Breast epithelium (tissue), 3 donors: ENCODE measurements around the gene CDH13.

Source experiments
- POLR2A ChIP-seq: fragments of 450-650 bp; IDR thresholded peaks from one replicate; pipeline ENCODE4 v1.6.1; 2016; ENCODE audit warnings: antibody characterized with exemption, mild to moderate bottlenecking, moderate library complexity
- POLR2AphosphoS5 ChIP-seq, 3 donors: sonication (generic); formaldehyde crosslinking; IDR thresholded peaks; one replicate each; pipeline ENCODE4 v1.6.1; 2017; ENCODE audit warnings: antibody characterized with exemption in 3 of 3
- TF ChIP-seq, protein P1 (sequence below), 3 donors: fragments of 450-650 bp; IDR thresholded peaks; one replicate each; pipeline ENCODE4 v1.5.1; 2016 to 2017; ENCODE audit warnings: antibody characterized with exemption in 3 of 3, mild to moderate bottlenecking in 3 of 3, moderate library complexity in 3 of 3

GRCh38 chr16:82761236-82761635, 134.5 kb downstream of the CDH13 start:
- TF ChIP-seq, protein P1, sequence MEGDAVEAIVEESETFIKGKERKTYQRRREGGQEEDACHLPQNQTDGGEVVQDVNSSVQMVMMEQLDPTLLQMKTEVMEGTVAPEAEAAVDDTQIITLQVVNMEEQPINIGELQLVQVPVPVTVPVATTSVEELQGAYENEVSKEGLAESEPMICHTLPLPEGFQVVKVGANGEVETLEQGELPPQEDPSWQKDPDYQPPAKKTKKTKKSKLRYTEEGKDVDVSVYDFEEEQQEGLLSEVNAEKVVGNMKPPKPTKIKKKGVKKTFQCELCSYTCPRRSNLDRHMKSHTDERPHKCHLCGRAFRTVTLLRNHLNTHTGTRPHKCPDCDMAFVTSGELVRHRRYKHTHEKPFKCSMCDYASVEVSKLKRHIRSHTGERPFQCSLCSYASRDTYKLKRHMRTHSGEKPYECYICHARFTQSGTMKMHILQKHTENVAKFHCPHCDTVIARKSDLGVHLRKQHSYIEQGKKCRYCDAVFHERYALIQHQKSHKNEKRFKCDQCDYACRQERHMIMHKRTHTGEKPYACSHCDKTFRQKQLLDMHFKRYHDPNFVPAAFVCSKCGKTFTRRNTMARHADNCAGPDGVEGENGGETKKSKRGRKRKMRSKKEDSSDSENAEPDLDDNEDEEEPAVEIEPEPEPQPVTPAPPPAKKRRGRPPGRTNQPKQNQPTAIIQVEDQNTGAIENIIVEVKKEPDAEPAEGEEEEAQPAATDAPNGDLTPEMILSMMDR (IDR thresholded peaks at IDR 0.05), result no peak
- TF ChIP-seq POLR2AphosphoS5 (IDR thresholded peaks at IDR 0.05) (peak in 1 of 3 donors; percentile 14), POLR2A (no peak)
